OCI-LY1 (cell line): ENCODE data around the gene ADGRV1.

Experiments used
- H2AFZ ChIP-seq: fragments of 200-600 bp; sonication (generic), shearing (Covaris generic); 2 replicates; pipeline ENCODE4 v1.6.0; 2014; ENCODE audit warnings: antibody characterized with exemption, mild to moderate bottlenecking, low read length
- H3F3A ChIP-seq: fragments of 200-600 bp; sonication (generic), shearing (Covaris generic); 2 replicates; pipeline ENCODE4 v1.6.0; 2014; ENCODE audit warnings: mild to moderate bottlenecking, antibody characterized with exemption, low read length, moderate library complexity; ENCODE audit not compliant: insufficient read depth
- H3K27ac ChIP-seq: fragments of 200-600 bp; sonication (generic); 2 replicates; pipeline ENCODE4 v1.5.1; 2014; ENCODE audit warnings: low read length, mixed run types, mild to moderate bottlenecking, low read depth; ENCODE audit not compliant: poor library complexity, severe bottlenecking
- H3K27me3 ChIP-seq: fragments of 200-600 bp; sonication (generic); 2 replicates; pipeline ENCODE4 v1.6.0; 2014; ENCODE audit warnings: antibody characterized with exemption, mild to moderate bottlenecking, low read length, moderate library complexity; ENCODE audit not compliant: insufficient read depth
- H3K36me3 ChIP-seq: fragments of 200-600 bp; sonication (generic); 2 replicates; pipeline ENCODE4 v1.6.1; 2014; ENCODE audit warnings: mild to moderate bottlenecking, antibody characterized with exemption, low read length, moderate library complexity, mixed read lengths; ENCODE audit not compliant: insufficient read depth
- H3K4me1 ChIP-seq: fragments of 200-600 bp; sonication (generic); 2 replicates; pipeline ENCODE4 v1.5.1; 2014; ENCODE audit warnings: mild to moderate bottlenecking, low read length, moderate library complexity; ENCODE audit not compliant: insufficient read depth, severe bottlenecking
- H3K4me2 ChIP-seq: fragments of 200-600 bp; sonication (generic), shearing (Covaris generic); 2 replicates; pipeline ENCODE4 v1.6.1; 2014; ENCODE audit warnings: low read length
- H3K4me3 ChIP-seq: fragments of 200-600 bp; sonication (generic); 2 replicates; pipeline ENCODE4 v1.5.1; 2014; ENCODE audit warnings: low read length, low read depth, mild to moderate bottlenecking, mixed read lengths; ENCODE audit not compliant: poor library complexity, severe bottlenecking
- H3K79me2 ChIP-seq: fragments of 200-600 bp; shearing (Covaris generic); 2 replicates; pipeline ENCODE4 v1.6.1; 2016; ENCODE audit warnings: mixed run types, low read length, mixed read lengths; ENCODE audit not compliant: insufficient read depth
- H3K9ac ChIP-seq: fragments of 200-600 bp; sonication (generic), shearing (Covaris generic); 2 replicates; pipeline ENCODE4 v1.6.1; 2014; ENCODE audit warnings: mild to moderate bottlenecking, low read length, mixed read lengths
- H3K9me2 ChIP-seq: fragments of 200-600 bp; sonication (generic), shearing (Covaris generic); 2 replicates; pipeline ENCODE4 v1.6.1; 2014; ENCODE audit warnings: low read depth, mild to moderate bottlenecking, low read length, mixed read lengths
- H3K9me3 ChIP-seq: fragments of 200-600 bp; shearing (Covaris generic); 2 replicates; pipeline ENCODE4 v1.6.1; 2014; ENCODE audit warnings: low read length, mixed read lengths
- H4K20me1 ChIP-seq: fragments of 200-600 bp; sonication (generic), shearing (Covaris generic); 2 replicates; pipeline ENCODE4 v1.6.0; 2016; ENCODE audit warnings: mild to moderate bottlenecking, low read length; ENCODE audit not compliant: insufficient read depth
- EZH2 ChIP-seq: fragments of 200-600 bp; sonication (generic), shearing (Covaris generic); IDR thresholded peaks from 2 replicates; pipeline ENCODE4 v1.8.0; 2017; ENCODE audit warnings: borderline replicate concordance, mixed run types, mild to moderate bottlenecking, antibody characterized with exemption, low read length, moderate library complexity, mixed read lengths
- TF ChIP-seq, protein P1 (sequence below): fragments of 200-600 bp; sonication (generic), shearing (Covaris generic); IDR thresholded peaks from 2 replicates; pipeline ENCODE4 v1.5.1; 2017; ENCODE audit warnings: mild to moderate bottlenecking, antibody characterized with exemption, low read length, moderate library complexity, mixed read lengths

ADGRV1 gene

GRCh38 chr5:91155274-91155673, 596.7 kb downstream of the ADGRV1 start:
- Histone ChIP-seq H3F3A (no peaks in the 10 kb centered on the region), H3K79me2 (no peaks in the 10 kb centered on the region), H3K27me3 (no peaks in the 10 kb centered on the region), H3K4me2 (no peak overlapping the region), H4K20me1 (no peaks in the 10 kb centered on the region), H3K4me3 (no peak overlapping the region), H2AFZ (no peak overlapping the region), H3K9me2 (no peaks in the 10 kb centered on the region), H3K4me1 (no peaks in the 10 kb centered on the region), H3K9ac (no peak overlapping the region), H3K36me3 (no peaks in the 10 kb centered on the region), H3K9me3 (no peaks in the 10 kb centered on the region), H3K27ac (no peak overlapping the region)
- TF ChIP-seq EZH2 = no peak
- TF ChIP-seq, protein P1, sequence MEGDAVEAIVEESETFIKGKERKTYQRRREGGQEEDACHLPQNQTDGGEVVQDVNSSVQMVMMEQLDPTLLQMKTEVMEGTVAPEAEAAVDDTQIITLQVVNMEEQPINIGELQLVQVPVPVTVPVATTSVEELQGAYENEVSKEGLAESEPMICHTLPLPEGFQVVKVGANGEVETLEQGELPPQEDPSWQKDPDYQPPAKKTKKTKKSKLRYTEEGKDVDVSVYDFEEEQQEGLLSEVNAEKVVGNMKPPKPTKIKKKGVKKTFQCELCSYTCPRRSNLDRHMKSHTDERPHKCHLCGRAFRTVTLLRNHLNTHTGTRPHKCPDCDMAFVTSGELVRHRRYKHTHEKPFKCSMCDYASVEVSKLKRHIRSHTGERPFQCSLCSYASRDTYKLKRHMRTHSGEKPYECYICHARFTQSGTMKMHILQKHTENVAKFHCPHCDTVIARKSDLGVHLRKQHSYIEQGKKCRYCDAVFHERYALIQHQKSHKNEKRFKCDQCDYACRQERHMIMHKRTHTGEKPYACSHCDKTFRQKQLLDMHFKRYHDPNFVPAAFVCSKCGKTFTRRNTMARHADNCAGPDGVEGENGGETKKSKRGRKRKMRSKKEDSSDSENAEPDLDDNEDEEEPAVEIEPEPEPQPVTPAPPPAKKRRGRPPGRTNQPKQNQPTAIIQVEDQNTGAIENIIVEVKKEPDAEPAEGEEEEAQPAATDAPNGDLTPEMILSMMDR = no peak

- H3K4me2 ChIP-seq = no peak overlapping the region
- H4K20me1 ChIP-seq = no peaks in the 10 kb centered on the region
- no peaks in the 10 kb centered on the region for H3K36me3 ChIP-seq
- no peak for TF ChIP-seq EZH2
- TF ChIP-seq, protein P1 = no peak
- no peak overlapping the region for H3K9ac ChIP-seq
- H2AFZ ChIP-seq = no peak overlapping the region
- H3K4me3 ChIP-seq = no peak overlapping the region
- no peaks in the 10 kb centered on the region for H3K9me2 ChIP-seq
- H3K4me1 ChIP-seq = no peaks in the 10 kb centered on the region
- H3K9me3 ChIP-seq = no peaks in the 10 kb centered on the region
- H3K79me2 ChIP-seq = no peaks in the 10 kb centered on the region
- H3K27ac ChIP-seq = no peak overlapping the region
- H3K27me3 ChIP-seq = no peaks in the 10 kb centered on the region
- H3F3A ChIP-seq = no peaks in the 10 kb centered on the region
Observed at GRCh38 chr5:91156242-91156641, 597.6 kb downstream of the ADGRV1 start.

DNA sequence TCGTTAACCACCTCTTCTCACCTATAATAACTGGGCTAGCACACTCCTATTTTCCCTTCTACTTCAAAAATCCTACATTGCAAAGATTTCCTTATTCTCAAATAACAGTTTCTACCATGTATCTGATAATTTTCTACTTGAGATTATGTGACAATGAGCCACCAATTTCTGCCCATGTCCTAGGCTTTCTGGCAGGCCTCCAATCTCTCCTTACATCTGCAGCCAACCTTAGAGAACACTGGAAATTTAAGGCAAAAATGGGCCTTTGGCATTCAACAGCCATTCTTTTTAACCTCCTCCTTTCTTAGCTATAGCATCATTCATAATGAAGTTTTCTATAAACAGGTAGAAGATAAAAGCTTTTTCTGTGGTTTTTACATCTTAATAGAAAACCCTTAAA, 599.4 kb downstream of the ADGRV1 start:
- Histone ChIP-seq H3K4me2 (no peak overlapping the region), H3K27me3 (no peaks in the 10 kb centered on the region), H3K36me3 (no peaks in the 10 kb centered on the region), H4K20me1 (no peaks in the 10 kb centered on the region), H3F3A (no peaks in the 10 kb centered on the region), H3K4me3 (no peak overlapping the region), H3K9ac (no peak overlapping the region), H3K9me2 (no peaks in the 10 kb centered on the region), H3K79me2 (no peaks in the 10 kb centered on the region), H3K9me3 (no peaks in the 10 kb centered on the region), H2AFZ (no peak overlapping the region), H3K27ac (no peak overlapping the region), H3K4me1 (no peaks in the 10 kb centered on the region)
- no peak for TF ChIP-seq EZH2
- TF ChIP-seq, protein P1 = no peak
